Nephron progenitor cell (in vitro differentiated cells): ENCODE results near the gene PDZD8.

Experiments
- DNase-seq: peaks from one replicate; pipeline ENCODE4 v3.0.0; 2021
- H3K27ac Mint-ChIP-seq: 2 replicates; pipeline ENCODE4 v1.8.0; 2021; ENCODE audit warnings: mild to moderate bottlenecking, moderate library complexity, mixed read lengths
- H3K27me3 Mint-ChIP-seq: 2 replicates; pipeline ENCODE4 v1.8.0; 2021; ENCODE audit warnings: mild to moderate bottlenecking, low read depth, mixed read lengths; ENCODE audit not compliant: poor library complexity
- H3K36me3 Mint-ChIP-seq: 2 replicates; pipeline ENCODE4 v1.8.0; 2021; ENCODE audit warnings: low read depth, mixed read lengths
- H3K4me1 Mint-ChIP-seq: 2 replicates; pipeline ENCODE4 v1.8.0; 2021; ENCODE audit warnings: mixed read lengths
- H3K4me3 Mint-ChIP-seq: 2 replicates; pipeline ENCODE4 v1.8.0; 2021; ENCODE audit warnings: mild to moderate bottlenecking, moderate library complexity, mixed read lengths
- H3K9me3 Mint-ChIP-seq: 2 replicates; pipeline ENCODE4 v1.8.0; 2021; ENCODE audit warnings: mild to moderate bottlenecking, moderate library complexity, mixed read lengths
- TF ChIP-seq, protein P1 (sequence below): fragments of 200-600 bp; sonication (generic); IDR thresholded peaks from 2 replicates; pipeline ENCODE4 v1.5.0; 2021; ENCODE audit warnings: antibody characterized with exemption

PDZD8 gene

GRCh38 chr10:117411479-117412399, 36.5 kb upstream of the PDZD8 start:
- no peak overlapping the region for H3K27ac Mint-ChIP-seq
- TF ChIP-seq, protein P1, sequence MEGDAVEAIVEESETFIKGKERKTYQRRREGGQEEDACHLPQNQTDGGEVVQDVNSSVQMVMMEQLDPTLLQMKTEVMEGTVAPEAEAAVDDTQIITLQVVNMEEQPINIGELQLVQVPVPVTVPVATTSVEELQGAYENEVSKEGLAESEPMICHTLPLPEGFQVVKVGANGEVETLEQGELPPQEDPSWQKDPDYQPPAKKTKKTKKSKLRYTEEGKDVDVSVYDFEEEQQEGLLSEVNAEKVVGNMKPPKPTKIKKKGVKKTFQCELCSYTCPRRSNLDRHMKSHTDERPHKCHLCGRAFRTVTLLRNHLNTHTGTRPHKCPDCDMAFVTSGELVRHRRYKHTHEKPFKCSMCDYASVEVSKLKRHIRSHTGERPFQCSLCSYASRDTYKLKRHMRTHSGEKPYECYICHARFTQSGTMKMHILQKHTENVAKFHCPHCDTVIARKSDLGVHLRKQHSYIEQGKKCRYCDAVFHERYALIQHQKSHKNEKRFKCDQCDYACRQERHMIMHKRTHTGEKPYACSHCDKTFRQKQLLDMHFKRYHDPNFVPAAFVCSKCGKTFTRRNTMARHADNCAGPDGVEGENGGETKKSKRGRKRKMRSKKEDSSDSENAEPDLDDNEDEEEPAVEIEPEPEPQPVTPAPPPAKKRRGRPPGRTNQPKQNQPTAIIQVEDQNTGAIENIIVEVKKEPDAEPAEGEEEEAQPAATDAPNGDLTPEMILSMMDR: no peak
- H3K27me3 Mint-ChIP-seq: peaks cover 10% of the 10 kb centered on the region
- H3K4me3 Mint-ChIP-seq: no peak overlapping the region
- no peaks in the 10 kb centered on the region for H3K9me3 Mint-ChIP-seq
- H3K4me1 Mint-ChIP-seq: peaks cover 41% of the 10 kb centered on the region
- H3K36me3 Mint-ChIP-seq: no peaks in the 10 kb centered on the region
- DNase-seq: no peak

GRCh38 chr10:117410557-117410956, 35.3 kb upstream of the PDZD8 start:
- DNase-seq: no peak
- no peak overlapping the region for H3K27ac Mint-ChIP-seq
- no peaks in the 10 kb centered on the region for H3K9me3 Mint-ChIP-seq
- H3K4me1 Mint-ChIP-seq: peaks cover 41% of the 10 kb centered on the region
- TF ChIP-seq, protein P1: no peak
- H3K27me3 Mint-ChIP-seq: peaks cover 10% of the 10 kb centered on the region
- H3K36me3 Mint-ChIP-seq: no peaks in the 10 kb centered on the region
- no peak overlapping the region for H3K4me3 Mint-ChIP-seq

DNA sequence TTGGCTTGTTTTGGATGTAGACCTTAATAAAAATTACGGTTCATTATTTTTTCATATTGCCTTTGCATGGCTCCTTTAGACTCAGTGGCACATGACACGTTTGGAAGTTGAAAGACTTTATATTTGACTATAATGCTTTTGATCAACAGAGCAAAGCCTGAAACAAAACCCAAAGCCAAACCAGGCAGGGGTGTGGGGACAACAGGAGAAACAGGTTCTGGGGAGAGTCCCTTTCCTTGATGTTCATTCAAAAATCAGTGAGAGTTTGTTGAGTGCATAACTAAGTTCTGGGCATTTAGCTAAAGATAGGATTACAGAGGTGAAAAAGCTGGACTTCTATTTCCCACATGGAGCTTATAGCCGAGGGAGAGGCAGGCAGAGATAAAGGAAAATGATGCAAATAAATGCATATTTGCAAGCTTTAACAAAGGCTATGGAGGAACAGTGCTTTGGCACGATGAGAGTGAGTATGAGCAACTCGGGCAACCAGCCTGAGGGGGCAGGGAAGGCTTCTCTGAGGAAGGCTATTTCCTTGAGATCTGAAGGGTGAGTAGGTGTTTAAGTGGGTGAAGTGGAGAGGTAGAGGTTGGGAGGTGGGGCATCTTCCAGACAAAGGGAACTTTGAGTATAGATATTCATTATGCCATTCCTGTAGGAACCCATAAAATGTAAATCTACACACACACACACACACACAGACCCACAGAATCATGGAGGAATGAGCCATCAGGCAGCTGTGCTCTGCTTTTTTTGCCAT, 34.5 kb upstream of the PDZD8 start:
- Mint-ChIP-seq H3K4me3 (no peak overlapping the region), H3K27ac (no peak overlapping the region), H3K4me1 (peaks cover 41% of the 10 kb centered on the region), H3K36me3 (no peaks in the 10 kb centered on the region), H3K27me3 (peaks cover 9% of the 10 kb centered on the region), H3K9me3 (no peaks in the 10 kb centered on the region)
- TF ChIP-seq, protein P1: no peak
- no peak for DNase-seq

DNA sequence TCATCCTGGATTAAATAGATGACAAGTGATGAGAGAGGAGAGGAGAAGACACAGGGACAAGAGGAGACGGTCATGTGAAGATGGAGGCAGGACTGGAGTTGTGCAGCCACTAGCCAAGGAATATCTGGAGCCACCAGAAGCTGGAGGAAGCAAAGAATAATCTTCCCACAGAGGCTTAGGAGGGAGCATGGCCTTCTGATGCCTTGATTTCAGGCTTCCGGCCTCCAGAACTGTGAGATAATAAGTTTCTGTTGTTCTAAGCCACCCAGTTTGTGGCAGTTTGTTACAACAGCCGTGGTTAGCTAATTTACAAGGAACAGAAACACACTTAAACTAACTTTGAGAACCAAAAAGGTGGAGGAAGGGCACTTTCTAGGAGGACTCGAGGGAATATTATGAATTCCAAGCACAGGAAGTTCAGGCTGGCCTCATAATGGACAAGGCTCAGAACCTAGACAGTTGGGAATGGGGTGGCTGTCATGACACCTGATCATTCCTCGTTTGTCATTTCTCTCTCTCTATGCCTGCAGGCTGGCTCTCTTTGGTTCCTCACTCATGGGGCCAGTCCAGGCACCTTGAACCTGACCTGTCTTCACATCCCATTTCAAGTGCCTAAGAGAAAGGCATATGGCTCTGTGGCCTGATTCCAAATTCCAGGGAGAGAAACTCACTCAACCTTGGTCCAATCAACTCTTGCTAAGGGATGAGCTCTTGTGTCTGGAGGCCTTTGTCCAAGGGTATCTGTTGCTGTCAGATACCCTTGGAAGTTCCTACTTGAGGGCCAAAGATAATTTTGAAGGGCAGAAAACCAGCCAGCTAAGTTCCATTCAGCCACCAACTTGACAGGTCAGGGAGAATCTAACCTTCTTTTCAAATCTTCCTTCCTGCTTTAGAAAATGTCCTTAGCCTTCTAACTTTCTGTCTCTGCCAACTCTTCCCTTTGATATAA, 33.5 kb upstream of the PDZD8 start:
- H3K36me3 Mint-ChIP-seq: no peaks in the 10 kb centered on the region
- DNase-seq: no peak
- no peak overlapping the region for H3K4me3 Mint-ChIP-seq
- peaks cover 33% of the 10 kb centered on the region for H3K4me1 Mint-ChIP-seq
- no peaks in the 10 kb centered on the region for H3K9me3 Mint-ChIP-seq
- TF ChIP-seq, protein P1: no peak
- H3K27me3 Mint-ChIP-seq: peaks cover 11% of the 10 kb centered on the region
- no peak overlapping the region for H3K27ac Mint-ChIP-seq

- no peaks in the 10 kb centered on the region for H3K9me3 Mint-ChIP-seq
- peaks cover 5% of the 10 kb centered on the region for H3K27me3 Mint-ChIP-seq
- TF ChIP-seq, protein P1: no peak
- no peaks in the 10 kb centered on the region for H3K36me3 Mint-ChIP-seq
- peaks cover 12% of the 10 kb centered on the region for H3K4me1 Mint-ChIP-seq
- H3K4me3 Mint-ChIP-seq: no peak overlapping the region
- DNase-seq: no peak
- H3K27ac Mint-ChIP-seq: no peak overlapping the region
Measured at GRCh38 chr10:117405730-117406129, 30.5 kb upstream of the PDZD8 start.
